ENCODE results near the gene GALNT2.

The GALNT2 gene

DNA sequence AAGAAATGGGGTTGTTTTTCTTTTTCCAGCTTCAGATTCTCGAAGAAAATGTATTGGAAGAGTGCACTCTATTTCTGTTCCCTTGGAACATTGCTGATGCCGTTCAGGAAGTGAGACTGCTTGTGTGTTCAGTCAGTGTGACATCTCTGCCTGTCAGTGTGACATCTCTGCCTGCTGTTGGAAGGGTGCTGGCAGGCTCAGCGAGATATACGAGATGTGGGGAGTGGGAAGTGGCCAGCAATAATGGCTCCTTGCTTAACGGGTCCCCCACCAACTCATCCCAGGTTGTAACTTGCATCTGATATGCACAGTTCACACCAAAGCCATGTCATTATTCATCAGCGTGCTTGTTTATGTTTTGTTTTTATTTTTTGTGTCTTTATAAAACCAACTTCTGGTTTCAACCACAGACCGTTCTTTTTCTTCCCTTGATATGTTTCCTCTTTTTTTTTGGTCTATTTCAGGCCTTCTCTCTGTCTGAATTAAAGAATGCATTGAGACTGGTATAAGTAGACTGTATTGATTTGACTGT is 145.4 kb downstream of the GALNT2 start:
- no peak for DNase-seq (ENCODE audit: low spot score)

DNA sequence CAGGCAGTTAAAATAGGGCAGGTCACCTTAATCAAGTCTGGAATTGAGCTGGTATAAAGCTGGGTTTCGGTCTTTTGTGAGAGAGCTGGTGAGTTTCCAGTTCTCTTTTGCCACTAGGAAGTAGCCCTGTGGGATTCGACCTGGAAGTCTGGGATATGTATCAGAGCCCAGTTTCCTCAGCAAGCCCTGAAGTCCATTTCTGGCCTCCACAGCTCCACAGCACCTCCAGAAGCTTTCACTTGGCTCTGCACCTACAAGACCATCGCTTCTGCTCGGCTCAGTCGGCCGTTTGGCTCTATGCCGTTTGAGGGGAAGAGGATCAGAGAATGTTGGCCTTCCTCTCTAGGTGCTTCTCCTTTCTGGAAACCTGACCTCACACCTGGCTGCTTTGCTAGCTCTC is 148.0 kb downstream of the GALNT2 start:
- DNase-seq (ENCODE audit: low spot score) = peak; percentile 40

DNA sequence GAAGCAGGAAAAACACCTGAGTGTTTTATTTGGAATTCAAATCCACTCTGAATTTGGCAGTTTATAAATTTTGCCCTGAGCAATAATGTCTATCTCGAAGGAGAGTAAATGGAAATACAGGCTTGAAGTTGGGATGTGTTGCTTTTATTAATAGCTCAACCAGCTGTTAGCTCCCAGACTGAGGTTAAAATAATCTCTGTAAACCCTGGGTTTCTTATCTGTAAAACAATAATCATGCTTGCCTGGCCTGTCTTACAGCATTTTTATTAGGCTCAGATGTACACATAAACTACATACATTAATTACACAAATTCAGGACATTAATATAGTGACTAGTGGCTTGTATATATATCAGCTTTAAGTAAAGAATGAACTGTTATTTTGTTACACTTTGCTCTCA is 148.5 kb downstream of the GALNT2 start:
- no peak for DNase-seq (ENCODE audit: low spot score)

DNA sequence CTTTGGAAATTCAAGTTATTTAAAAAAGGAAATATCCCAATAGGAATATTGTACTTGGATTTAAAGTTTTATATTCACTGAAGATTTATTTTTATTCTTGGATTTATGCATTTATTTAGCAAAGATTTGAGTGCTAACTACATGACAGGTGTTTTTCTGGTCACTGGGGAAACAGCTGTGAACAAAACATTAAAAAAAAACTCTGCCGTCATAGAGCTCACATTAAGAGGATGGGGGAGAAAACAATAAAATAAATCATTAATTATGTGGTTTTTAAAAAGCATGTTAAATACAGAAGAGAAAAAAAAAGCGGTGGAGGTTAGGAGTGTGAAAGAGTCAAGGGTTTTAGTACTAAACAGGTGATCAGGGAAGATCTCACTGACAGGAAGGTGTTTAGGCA is 149.9 kb downstream of the GALNT2 start:
- DNase-seq (ENCODE audit: low spot score) = no peak

DNA sequence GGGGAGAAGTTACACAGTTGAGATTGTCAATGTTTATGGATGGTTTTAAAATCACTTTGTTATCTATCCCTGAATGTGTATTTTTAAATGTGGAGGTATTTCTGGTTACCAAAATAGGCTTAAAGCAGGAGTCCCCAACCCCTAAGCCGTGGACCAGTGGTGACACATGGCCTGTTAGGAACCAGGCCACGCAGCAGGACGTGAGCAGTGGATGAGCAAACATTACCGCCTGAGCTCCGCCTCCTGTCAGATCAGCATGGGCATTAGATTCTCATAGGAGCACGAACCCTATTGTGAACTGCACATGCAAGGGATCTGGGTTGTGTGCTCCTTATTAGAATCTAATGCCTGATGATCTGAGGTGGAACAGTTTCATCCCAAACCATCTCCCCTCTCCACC is 151.6 kb downstream of the GALNT2 start:
- no peak for DNase-seq (ENCODE audit: low spot score)

DNA sequence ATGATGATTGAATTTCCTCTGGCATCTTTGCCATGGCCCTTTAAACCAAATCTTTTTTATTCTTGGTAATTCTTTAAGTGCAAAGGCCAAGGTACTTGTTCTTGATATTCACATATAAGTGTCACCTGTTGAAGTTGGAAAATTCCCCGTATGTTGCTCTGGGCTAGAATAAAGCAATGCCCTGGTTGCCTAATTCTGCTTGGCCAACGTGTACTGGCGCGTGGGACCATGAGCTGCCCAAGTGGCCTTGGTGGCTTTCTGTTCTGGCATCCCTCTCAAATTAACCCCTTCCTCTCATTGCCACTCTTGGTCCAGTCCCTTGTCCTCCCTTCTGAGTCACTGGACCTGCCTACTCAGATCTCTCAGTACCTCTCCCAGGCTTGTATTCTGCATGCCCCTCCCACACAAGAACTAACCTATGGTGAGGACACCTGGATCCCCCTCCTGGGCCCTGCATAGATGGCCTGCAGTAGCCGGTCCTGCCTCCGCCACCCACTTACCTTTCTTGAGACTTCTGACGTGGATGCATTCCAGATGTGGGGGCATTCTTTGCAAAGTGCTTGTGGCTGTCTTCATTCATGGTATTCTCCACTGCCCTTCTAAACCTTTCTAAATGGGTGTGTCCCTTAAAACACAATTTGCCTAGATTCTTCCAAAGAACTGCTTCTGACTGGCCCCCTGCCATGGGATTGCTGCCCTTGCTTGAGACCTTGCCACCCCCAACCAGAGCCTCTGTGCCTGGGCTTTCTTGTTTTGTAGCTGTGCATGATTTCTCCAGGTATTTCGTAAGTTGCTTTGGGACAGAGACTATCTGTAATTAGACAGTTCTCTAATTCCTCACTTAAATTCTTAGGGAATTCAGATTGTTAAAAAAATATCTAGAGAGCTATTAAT is 152.4 kb downstream of the GALNT2 start:
- no peak for DNase-seq (ENCODE audit: low spot score)

DNA sequence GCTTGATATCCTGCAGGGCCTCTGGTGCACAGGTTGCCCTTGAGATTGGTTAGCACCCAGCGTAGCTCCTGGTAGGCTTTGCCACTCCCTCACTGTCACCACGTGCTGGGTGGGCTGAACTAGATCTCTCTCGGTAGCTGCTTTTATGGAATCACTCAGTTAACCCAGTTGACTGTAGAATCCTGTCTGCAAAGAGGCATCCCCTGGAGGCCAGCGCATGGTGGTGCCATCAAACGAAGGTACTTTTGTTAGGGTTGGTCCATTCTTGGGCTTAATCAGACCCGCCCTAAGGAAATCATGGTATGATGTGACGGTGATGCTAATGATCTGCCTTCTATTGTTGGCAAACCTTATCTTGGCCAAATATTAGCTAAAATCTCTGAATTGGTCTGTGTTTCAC is 153.4 kb downstream of the GALNT2 start:
- DNase-seq (ENCODE audit: low spot score) = no peak

DNA sequence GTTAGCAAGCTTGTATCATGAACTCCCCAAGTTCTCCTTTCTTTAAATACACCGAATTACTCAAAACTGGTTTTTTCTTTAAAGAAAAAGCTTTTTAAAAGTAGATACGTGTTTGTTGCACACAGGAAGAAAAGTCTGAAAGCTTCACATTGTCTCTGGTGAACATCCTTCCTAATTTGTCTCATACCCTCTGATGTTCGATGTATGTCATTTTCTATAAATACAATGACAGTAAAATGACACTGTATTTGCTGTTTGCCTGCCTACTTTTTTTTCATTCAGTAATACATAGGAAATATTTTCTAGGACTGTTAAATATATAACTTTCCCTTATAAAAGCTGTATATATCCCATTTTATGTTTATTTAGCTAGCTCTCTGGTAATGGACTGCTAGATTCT is 153.9 kb downstream of the GALNT2 start:
- no peak for DNase-seq (ENCODE audit: low spot score)

DNA sequence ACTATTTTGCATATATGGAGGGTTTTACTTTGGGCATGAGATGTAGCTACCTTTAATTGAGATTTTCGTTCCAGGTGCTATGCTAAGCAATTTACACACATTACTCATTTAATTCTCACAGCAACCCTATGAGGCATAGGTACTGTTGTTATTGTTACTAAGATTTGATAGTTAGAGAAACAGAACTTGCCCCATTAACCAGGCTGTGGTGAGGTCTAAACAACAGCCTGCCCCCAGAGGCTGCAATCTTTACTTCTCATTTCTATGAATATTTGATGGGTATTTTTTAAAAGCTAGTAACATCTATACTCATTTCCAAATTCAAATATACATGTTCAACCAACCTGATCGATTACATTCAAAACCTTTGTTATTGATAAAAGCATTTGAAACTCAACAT is 155.6 kb downstream of the GALNT2 start:
- no peak for DNase-seq (ENCODE audit: low spot score)

DNA sequence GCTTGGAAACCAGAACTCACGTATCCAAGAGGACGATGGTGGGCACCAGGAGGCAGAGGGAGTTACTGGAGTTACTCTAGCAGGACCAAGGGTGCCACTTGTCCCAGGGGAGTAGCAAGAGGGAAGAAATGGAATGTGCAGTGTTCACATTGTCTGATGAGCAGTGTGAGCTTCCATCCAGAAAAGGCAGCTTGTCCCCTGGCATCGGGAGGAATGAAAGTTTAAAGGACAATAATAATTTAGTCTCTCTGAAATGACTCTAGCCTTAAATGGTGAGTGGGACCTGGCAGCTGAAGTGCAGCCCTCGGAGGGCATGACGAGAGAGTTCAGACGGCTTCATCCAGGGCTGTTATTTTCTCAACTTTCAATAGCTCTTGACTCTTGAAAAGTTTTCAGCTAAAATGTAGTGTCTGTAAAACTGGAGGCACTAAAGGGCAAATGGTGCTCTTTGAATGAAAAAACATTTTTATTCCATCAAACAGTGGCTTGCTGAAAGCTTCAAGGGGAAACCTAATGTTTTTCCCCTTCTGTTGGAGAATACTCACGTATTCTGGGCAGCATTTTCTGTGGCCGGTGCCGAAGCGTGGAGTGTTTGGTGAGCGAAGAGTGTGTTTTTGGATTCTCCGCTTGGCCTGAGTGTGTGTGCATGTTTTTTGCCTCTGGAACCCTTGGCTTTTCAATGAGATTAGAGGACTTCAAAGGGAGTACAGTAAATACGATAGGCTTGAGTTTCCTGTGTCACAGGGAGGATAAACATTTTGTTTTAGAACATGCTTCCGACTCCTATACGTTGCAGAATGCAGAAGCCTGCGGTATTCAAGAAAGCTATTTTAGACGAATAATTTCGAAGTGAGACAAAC is 157.3 kb downstream of the GALNT2 start:
- no peak for DNase-seq (ENCODE audit: low spot score)

DNA sequence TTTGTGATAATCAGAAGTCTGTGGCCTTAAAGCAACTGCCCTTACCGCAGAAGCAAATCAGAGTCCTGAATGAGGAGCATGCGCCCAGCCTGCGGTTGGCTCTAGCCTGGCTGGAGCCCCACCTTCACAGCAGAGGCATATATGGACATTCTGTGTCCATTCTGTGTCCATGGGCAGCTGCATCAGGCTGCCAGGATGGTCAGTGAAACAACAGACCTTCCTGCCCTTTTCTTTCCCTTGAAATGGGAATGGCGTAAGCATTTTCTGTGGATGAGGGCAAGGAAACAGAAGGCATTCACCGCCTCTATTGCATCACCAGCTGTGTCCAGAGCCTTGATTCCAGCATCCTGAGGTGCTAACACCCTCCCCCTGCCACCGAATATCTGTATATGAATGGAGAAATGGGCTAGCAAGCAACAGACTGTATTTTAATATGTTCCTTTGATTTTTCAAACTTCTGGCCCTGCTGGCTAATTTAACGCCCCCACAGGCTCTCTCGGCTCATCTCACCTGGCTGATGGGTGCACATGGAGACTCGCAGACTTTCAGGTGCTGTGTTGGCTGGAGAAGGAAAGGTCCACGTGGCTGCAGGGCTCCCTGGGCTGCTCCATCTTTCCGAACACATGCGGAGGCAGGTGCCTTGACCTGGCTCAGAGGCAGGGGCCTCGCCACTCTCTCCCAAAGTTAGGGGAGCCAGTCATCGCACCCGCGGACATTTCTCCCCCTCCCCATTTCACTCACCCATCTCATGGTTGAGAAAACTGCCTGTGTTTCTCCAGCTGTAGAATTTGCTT is 159.2 kb downstream of the GALNT2 start:
- DNase-seq (ENCODE audit: low spot score) = no peak

DNA sequence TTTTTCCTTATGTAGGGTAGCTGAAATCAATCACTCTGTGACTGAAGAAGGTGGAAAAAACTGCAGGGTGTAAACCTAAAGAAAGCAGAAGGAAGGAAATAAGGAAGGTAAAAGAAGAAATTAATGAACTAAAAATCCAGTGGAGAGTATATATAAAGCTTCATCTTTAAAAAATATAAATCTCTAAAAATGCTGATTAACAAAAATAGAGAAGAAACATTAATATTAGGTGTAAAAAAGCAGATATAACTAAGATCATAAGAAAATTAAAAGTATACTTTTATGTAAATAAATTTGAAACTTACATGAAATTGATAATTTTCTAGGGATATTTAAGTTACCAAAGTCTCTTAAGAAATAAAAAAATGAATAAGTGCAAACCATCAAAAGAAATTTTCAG is 159.8 kb downstream of the GALNT2 start:
- DNase-seq (ENCODE audit: low spot score) = no peak

DNA sequence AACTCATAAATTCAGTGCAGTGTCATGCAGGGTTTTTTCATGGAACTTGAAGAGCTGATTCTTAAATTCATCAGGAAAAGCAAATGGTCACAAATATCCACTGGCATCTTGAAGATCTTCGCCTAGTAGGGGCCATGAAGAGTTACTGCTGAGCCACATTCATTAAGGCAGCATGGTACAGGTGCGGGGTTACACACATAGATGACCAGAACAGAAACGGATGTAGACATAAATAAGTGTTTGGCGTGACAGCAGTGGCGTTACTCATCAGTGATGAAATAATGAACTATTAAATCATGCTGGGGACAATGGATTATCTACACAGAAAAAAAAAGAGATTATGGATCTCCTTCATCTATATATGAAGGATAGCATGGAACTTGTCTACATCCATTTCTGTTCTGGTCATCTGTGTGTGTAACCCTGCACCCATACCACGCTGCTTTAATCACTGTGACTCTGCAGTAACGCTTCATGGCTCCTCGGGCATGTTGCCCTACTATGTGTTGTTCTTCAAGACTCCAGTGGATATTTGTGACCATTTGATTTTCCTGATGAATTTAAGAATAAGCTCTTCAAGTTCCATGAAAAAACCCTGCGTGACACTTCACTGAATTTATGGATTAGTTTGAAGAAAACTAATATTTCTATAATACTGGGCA is 161.3 kb downstream of the GALNT2 start:
- DNase-seq (ENCODE audit: low spot score) = no peak

DNA sequence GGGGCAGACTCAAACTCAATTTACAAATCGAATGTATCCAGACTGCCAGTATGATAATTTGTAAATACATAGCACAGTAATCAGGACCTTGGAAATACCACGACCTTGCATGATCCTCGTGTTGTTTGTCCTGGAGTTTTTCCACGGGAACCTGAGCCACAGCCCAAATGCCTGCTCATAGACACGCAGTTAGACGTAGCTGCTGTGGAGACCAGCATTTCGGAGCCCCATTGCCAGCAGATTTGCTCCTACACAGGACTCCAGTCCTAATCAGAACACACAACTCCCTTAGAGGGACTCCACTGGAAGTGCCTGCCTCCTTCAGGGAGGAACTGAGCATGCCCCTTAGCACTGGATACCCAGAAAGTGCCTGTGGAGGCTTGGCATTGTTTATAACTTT is 163.2 kb downstream of the GALNT2 start:
- no peak for DNase-seq (ENCODE audit: low spot score)

DNA sequence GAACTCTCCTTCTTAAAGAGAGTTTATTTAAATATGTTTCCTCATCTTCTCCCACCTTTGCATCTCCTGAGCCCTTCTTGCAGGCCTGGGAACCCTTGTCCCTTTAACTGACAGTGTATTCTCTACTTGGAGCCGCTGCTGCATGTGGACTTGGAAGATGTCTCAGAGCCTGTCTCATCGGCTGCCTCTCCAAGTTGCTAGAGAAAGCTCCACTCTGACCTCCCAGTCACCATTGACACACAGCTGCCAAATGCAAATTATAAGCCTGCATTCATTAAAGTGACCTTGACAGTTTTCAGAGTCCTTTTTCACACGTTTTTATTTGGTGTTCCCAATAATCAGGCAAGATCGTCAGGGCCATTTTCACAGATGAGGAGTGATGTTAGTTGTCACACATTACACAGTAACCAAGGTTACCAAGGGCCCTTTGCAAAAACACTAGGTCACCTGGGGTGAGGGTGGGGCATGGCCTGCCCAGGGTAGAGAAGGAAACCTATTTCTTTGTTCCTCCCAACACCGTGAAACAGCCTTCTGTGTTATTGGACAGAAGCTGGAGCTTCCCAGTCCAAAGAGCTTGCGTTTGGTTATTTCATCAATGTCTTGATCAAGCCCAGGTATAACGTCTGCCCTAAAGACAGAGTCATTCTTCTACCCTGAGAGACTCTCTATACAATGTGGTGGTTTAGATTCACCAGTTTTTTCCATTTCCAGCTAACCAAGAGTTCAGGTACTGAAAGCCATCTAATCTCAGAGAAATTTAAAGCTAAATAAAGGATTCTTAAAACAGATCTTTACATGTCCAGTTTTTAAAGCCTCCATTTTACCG is 164.1 kb downstream of the GALNT2 start:
- no peak for DNase-seq (ENCODE audit: low spot score)

DNA sequence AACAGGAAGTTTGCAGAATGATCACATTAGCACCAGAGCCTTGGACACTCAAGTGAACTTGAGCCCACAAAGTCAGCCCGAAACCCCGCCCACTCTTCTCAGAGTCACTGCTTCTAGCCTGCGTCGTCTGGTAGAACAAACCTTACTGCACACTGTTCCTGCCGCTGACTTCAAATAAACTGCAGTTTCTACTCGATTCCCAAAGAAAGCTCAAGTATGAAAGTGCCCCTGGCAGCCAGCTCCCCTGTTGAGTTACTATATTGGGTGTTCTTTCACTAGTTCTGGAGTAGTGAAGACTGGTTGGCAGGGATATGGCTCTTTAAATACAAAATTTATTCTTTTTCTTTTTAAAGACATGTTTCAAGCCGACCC is 164.7 kb downstream of the GALNT2 start:
- DNase-seq (ENCODE audit: low spot score) = no peak

DNA sequence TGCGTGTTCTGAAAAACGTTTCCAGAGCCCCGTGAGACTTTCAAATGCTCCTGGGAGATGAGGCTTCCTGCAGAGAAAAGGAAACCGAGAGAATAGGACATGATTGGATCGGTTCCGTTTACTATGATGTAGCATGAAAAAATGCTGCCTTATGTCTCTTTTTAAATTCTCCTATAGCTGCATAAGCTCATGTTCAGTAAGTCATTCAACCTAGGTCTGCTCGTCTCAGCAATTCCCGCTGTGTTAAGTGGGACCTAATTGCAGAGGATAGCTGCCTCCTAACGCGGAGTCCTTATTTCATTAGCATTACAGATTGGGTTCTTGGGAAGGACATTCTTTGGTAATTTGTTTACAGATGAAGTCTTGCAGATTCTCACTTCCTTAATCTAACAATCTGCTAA is 165.3 kb downstream of the GALNT2 start:
- DNase-seq (ENCODE audit: low spot score) = no peak

DNA sequence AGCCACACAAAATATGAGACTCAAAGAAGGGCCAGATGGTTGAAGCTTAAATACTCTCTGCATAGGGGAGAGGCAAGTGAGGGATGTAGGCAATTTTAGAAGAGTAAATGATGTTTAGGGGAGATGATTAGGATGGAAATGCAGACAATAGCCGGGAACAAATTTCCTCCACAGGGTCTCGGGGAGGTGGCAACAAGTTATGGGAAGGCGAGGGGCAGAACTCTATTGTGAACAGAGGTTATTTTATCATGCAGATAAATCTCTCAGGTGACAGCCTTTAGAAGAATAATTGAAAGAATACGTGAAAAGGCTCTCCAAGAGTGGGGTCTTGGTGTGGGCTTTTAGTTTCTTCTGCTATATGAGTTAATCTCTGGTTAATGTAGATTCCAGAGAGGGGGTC is 166.7 kb downstream of the GALNT2 start:
- no peak for DNase-seq (ENCODE audit: low spot score)

DNA sequence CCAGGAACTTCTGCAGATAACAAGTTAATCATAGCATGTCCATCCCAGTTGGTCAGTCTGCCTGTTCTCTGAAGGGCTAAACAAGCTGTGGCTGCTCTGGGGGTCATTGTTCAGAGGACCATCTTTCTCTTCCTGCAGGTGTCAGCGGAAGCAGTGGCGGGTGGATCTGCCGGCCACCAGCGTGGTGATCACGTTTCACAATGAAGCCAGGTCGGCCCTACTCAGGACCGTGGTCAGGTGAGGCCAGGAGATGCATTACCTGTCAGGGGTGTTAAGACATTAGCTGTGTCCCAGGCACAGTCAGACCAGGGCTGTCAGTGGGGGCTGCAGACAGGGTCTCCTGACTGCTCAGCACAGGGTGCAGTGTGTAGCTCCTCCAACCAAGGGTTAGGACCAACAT is 168.8 kb downstream of the GALNT2 start:
- no peak for DNase-seq (ENCODE audit: low spot score)

DNA sequence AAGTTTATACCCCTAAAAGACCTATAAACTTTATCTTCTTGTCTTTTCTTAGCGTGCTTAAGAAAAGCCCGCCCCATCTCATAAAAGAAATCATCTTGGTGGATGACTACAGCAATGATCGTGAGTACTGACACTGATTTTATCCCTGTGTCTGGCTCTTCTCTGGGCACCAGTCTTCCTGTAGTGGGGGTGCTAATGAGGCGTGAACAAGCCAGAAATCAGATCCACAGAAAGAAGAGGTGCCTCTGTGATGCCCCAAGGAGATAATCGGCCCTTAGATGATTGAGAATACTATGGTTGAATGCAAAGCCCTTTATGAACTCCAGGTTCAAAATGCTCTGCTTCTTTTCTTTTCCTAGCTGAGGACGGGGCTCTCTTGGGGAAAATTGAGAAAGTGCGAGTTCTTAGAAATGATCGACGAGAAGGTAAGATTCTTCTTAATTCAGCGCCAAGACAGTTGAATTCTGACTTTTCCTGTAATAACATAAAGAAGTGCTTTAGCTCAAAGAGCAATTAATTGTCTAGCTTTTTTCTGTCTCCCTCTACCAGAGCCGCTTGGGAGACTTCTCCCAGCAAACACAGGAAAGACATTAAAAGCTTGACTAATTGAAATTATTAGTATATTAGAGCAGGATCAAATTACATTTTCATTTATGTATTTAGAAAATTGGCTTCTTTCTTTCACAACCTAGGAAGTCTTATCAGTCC is 169.4 kb downstream of the GALNT2 start:
- no peak for DNase-seq (ENCODE audit: low spot score)
